WI38 (cell line): ENCODE data around the gene PTPN11.

Experiments
- H3K4me3 ChIP-seq: 2 replicates; pipeline ENCODE4 v1.5.1; 2011; ENCODE audit warnings: low read depth, mild to moderate bottlenecking, control low read depth, low read length
- CTCF ChIP-seq: IDR thresholded peaks from 2 replicates; pipeline ENCODE4 v1.5.1; 2012; ENCODE audit warnings: low read depth, mild to moderate bottlenecking, control low read depth, low read length

Gene PTPN11

GRCh38 chr12:112527082-112527481 is 108.3 kb downstream of the PTPN11 start:
- TF ChIP-seq CTCF = no peak
- H3K4me3 ChIP-seq = no peak overlapping the region

- no peak for TF ChIP-seq CTCF
- H3K4me3 ChIP-seq = no peak overlapping the region
These were observed 108.8 kb downstream of the PTPN11 start for GRCh38 chr12:112527501-112527900.

- TF ChIP-seq CTCF = no peak
- no peak overlapping the region for H3K4me3 ChIP-seq
These were observed 109.8 kb downstream of the PTPN11 start for GRCh38 chr12:112528521-112528920.

GRCh38 chr12:112530941-112531340 is 112.2 kb downstream of the PTPN11 start:
- TF ChIP-seq CTCF = no peak
- H3K4me3 ChIP-seq = no peak overlapping the region

GRCh38 chr12:112532106-112532505 is 113.4 kb downstream of the PTPN11 start:
- no peak for TF ChIP-seq CTCF
- H3K4me3 ChIP-seq = no peak overlapping the region

- TF ChIP-seq CTCF = no peak
These were observed 114.8 kb downstream of the PTPN11 start for GRCh38 chr12:112533528-112533927.

GRCh38 chr12:112535017-112535416 is 116.3 kb downstream of the PTPN11 start:
- H3K4me3 ChIP-seq = no peak overlapping the region
- TF ChIP-seq CTCF = no peak

More at GRCh38 chr12:112533528-112533927, 114.8 kb downstream of the PTPN11 start:
- no peak overlapping the region for H3K4me3 ChIP-seq
